HepG2 (cell line): ENCODE data around the gene MPV17L. TPM values are rescaled to one million over a fixed set of nuclear protein-coding genes. Genes with fewer than 3 reads are reported as not detected.
"Not testable (repeated sequence)": the region's sequence is repeated elsewhere in the genome, so short reads cannot be mapped to it uniquely, and the experiment has no call there.

Source experiments
- BRD4 ChIP-seq: sonication (generic); formaldehyde crosslinking; IDR thresholded peaks from 2 replicates; pipeline ENCODE4 v1.4.0; 2020; ENCODE audit warnings: missing genetic modification reagents
- HDAC1 ChIP-seq: sonication (generic); formaldehyde crosslinking; IDR thresholded peaks from 2 replicates; pipeline ENCODE4 v1.5.1; 2020; ENCODE audit warnings: mild to moderate bottlenecking, missing genetic modification reagents
- HNRNPK ChIP-seq: fragments of 200-400 bp; formaldehyde crosslinking; IDR thresholded peaks from 2 replicates; pipeline ENCODE4 v1.6.1; 2018; ENCODE audit warnings: low read length, low read depth, moderate library complexity, mild to moderate bottlenecking; ENCODE audit not compliant: poor library complexity, severe bottlenecking
- LCORL ChIP-seq, 2 experiments: fragments of 450-650 bp in 1 of 2; sonication (generic) in 1 of 2; formaldehyde crosslinking in 1 of 2; IDR thresholded peaks; 2 replicates each; pipeline versions ENCODE4 v1.5.0 to v1.6.1; 2017 to 2020; ENCODE audit warnings: antibody characterized with exemption in 1 of 2, missing genetic modification reagents in 1 of 2
- MTA1 ChIP-seq: sonication (generic); formaldehyde crosslinking; IDR thresholded peaks from 2 replicates; pipeline ENCODE4 v1.4.0; 2020; ENCODE audit warnings: missing genetic modification reagents, mild to moderate bottlenecking, borderline replicate concordance
- MTF1 ChIP-seq: sonication (generic); formaldehyde crosslinking; IDR thresholded peaks from 2 replicates; pipeline ENCODE4 v1.5.0; 2020; ENCODE audit warnings: missing genetic modification reagents
- MXI1 ChIP-seq: IDR thresholded peaks from 3 replicates; pipeline ENCODE4 v1.6.1; 2012; ENCODE audit warnings: low read depth, low read length, inconsistent platforms, borderline replicate concordance
- NONO ChIP-seq, 2 experiments: fragments of 450-650 bp in 1 of 2; sonication (generic) in 1 of 2; formaldehyde crosslinking in 1 of 2; IDR thresholded peaks in 1 of 2; conservative IDR thresholded peaks in 1 of 2; 2 replicates each; pipeline versions ENCODE4 v1.6.1 to v1.8.0; 2017 to 2022; ENCODE audit warnings: mild to moderate bottlenecking in 1 of 2, missing genetic modification reagents in 1 of 2, moderate library complexity in 1 of 2
- POLR2G ChIP-seq: fragments of 200-400 bp; formaldehyde crosslinking; IDR thresholded peaks from 2 replicates; pipeline ENCODE4 v1.6.1; 2018; ENCODE audit warnings: mild to moderate bottlenecking, low read depth, low read length, moderate library complexity
- SMAD1 ChIP-seq: sonication (generic); formaldehyde crosslinking; IDR thresholded peaks from 2 replicates; pipeline ENCODE4 v1.4.0; 2020; ENCODE audit warnings: missing genetic modification reagents, low read depth, mild to moderate bottlenecking, borderline replicate concordance
- SP2 ChIP-seq: sonication (generic); formaldehyde crosslinking; IDR thresholded peaks from 2 replicates; pipeline ENCODE4 v1.5.1; 2020; ENCODE audit warnings: mild to moderate bottlenecking, missing genetic modification reagents
- TCF12 ChIP-seq, 2 experiments: fragments of 450-650 bp in 1 of 2; sonication (generic) in 1 of 2; formaldehyde crosslinking in 1 of 2; IDR thresholded peaks; 2 replicates each; pipeline versions ENCODE4 v1.6.1 to v1.8.0; 2017 to 2022; ENCODE audit warnings: antibody characterized with exemption in 1 of 2, mild to moderate bottlenecking in 1 of 2, missing genetic modification reagents in 1 of 2, moderate library complexity in 1 of 2
- ZNF709 ChIP-seq: sonication (generic); formaldehyde crosslinking; IDR thresholded peaks from 2 replicates; pipeline ENCODE4 v1.5.0; 2020; ENCODE audit warnings: mild to moderate bottlenecking, missing genetic modification reagents
- ZNF737 ChIP-seq: sonication (generic); formaldehyde crosslinking; IDR thresholded peaks from 2 replicates; pipeline ENCODE4 v1.5.0; 2020; ENCODE audit warnings: missing genetic modification reagents, mild to moderate bottlenecking, borderline replicate concordance
- ZNF782 ChIP-seq: sonication (generic); formaldehyde crosslinking; IDR thresholded peaks from 2 replicates; pipeline ENCODE4 v1.4.0; 2020; ENCODE audit warnings: missing genetic modification reagents, mild to moderate bottlenecking, borderline replicate concordance
- ZSCAN25 ChIP-seq: sonication (generic); formaldehyde crosslinking; IDR thresholded peaks from 2 replicates; pipeline ENCODE4 v1.8.0; 2022; ENCODE audit warnings: mild to moderate bottlenecking, missing genetic modification reagents
- polyA plus RNA-seq, 8 experiments: library from polyadenylated mRNA; depleted of rRNA in 3 of 8; stranded (reverse) in 7 of 8; unstranded in 1 of 8; fragments of >200 nt; fragmentation: Illumina TruSeq in 4 of 8; extraction: Trizol in 4 of 8; gene quantifications; 2 replicates each; pipeline versions ENCODE4 v1.2.1 to v1.2.3, GENCODE V29; 2011 to 2016; ENCODE audit warnings: low read depth in 4 of 8, missing spikeins in 1 of 8, mixed read lengths in 1 of 8; ENCODE audit not compliant: insufficient read depth in 1 of 8
- total RNA-seq, 5 experiments: library from RNA; depleted of rRNA; stranded (reverse); fragments of >200 nt; fragmentation: Illumina TruSeq; extraction: Trizol; gene quantifications; 2 replicates each; pipeline ENCODE4 v1.2.3, GENCODE V29; 2016; ENCODE audit warnings: low read depth in 1 of 5
- TF ChIP-seq, protein P1 (sequence below): sonication (generic); formaldehyde crosslinking; IDR thresholded peaks from 2 replicates; pipeline ENCODE4 v1.4.0; 2020; ENCODE audit warnings: mild to moderate bottlenecking, missing genetic modification reagents
- TF ChIP-seq, protein P2 (sequence below): IDR thresholded peaks from 2 replicates; pipeline ENCODE4 v1.6.1; 2016; ENCODE audit warnings: missing genetic modification reagents, missing compliant biosample characterization
- TF ChIP-seq, protein P3 (sequence below): sonication (generic); formaldehyde crosslinking; IDR thresholded peaks from 2 replicates; pipeline ENCODE4 v1.9.0; 2022; ENCODE audit warnings: missing genetic modification reagents, mild to moderate bottlenecking, borderline replicate concordance
- TF ChIP-seq, protein P4 (sequence below), 2 experiments: IDR thresholded peaks; 2 replicates each; pipeline ENCODE4 v1.6.1; 2011 to 2012; ENCODE audit warnings: low read length in 2 of 2, borderline replicate concordance in 1 of 2, low read depth in 1 of 2, mild to moderate bottlenecking in 1 of 2, moderate library complexity in 1 of 2

The MPV17L gene
- total and polyA plus RNA-seq, 2 of the 13 experiments (the other 11 are each of a cell fraction or from before 2014, with no cell fraction given) = 34.7 to 63.8 TPM

DNA sequence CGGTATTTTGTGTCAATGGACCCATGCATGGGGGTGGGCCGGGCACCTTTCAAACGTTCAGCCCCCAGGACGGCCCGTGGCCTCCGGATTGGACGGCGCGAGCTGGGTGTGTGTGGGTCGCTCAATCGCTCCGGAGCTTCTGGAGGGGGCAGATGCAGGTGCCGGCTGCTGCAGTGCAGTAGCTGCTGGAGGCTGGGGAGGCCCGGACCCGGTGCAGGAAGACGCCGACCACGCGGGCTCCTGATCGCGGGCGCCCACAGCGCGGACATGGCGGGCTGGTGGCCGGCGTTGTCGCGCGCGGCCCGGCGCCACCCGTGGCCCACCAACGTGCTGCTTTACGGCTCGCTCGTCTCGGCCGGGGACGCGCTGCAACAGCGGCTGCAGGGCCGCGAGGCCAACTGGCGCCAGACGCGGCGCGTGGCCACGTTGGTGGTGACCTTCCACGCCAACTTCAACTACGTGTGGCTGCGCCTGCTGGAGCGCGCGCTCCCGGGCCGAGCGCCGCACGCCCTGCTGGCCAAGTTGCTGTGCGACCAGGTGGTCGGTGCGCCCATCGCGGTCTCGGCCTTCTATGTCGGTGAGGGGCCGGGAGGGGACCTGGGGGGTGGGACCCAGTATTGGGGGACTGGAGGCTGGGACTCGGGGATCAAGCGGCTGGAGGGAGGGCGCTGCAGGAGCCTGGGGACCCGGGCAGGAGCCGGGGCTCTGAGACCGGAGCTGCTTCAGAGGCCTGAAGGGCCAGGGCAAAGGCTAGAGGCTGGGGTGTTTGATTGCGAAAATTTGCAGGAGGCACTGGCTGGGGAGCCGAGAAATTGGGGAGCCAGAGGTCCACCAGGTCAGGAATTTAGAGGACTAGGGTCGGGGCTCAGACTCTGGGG lies at the start of gene MPV17L (continued):
- TF ChIP-seq LCORL, TCF12, NONO (IDR thresholded peaks at IDR 0.05): not testable (repeated sequence)
- TF ChIP-seq LCORL (CRISPR knock-in tag; IDR thresholded peaks at IDR 0.05) = peak; percentile 85
- peak; percentile 77; the same call in 1 of the 2 replicates for TF ChIP-seq MTA1 (CRISPR knock-in tag)
- 0 out of 2 replicates have a peak, but pooled peaks have one; percentile 61 for TF ChIP-seq TCF12 (CRISPR knock-in tag; IDR thresholded peaks at IDR 0.05)
- peak; percentile 85 for TF ChIP-seq ZNF709 (CRISPR knock-in tag)
- 0 out of 2 replicates have a peak, but pooled peaks have one; percentile 72 for TF ChIP-seq SMAD1 (CRISPR knock-in tag)
- TF ChIP-seq, protein P1, sequence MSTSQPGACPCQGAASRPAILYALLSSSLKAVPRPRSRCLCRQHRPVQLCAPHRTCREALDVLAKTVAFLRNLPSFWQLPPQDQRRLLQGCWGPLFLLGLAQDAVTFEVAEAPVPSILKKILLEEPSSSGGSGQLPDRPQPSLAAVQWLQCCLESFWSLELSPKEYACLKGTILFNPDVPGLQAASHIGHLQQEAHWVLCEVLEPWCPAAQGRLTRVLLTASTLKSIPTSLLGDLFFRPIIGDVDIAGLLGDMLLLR (CRISPR knock-in tag) = peak; percentile 98
- peak; percentile 86 for TF ChIP-seq ZNF782 (CRISPR knock-in tag)
- 0 out of 2 replicates have a peak, but pooled peaks have one; percentile 54 for TF ChIP-seq ZNF737
- TF ChIP-seq, protein P2, sequence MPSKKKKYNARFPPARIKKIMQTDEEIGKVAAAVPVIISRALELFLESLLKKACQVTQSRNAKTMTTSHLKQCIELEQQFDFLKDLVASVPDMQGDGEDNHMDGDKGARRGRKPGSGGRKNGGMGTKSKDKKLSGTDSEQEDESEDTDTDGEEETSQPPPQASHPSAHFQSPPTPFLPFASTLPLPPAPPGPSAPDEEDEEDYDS = peak; percentile 72
- TF ChIP-seq MXI1 = peak; percentile 56; the same call in 1 of the 3 replicates
- TF ChIP-seq, protein P3, sequence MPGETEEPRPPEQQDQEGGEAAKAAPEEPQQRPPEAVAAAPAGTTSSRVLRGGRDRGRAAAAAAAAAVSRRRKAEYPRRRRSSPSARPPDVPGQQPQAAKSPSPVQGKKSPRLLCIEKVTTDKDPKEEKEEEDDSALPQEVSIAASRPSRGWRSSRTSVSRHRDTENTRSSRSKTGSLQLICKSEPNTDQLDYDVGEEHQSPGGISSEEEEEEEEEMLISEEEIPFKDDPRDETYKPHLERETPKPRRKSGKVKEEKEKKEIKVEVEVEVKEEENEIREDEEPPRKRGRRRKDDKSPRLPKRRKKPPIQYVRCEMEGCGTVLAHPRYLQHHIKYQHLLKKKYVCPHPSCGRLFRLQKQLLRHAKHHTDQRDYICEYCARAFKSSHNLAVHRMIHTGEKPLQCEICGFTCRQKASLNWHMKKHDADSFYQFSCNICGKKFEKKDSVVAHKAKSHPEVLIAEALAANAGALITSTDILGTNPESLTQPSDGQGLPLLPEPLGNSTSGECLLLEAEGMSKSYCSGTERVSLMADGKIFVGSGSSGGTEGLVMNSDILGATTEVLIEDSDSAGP (CRISPR knock-in tag) = peak; percentile 87
- peak; percentile 62 for TF ChIP-seq ZSCAN25
- peak; percentile 75; the same call in 1 of the 2 replicates for TF ChIP-seq BRD4 (CRISPR knock-in tag)
- TF ChIP-seq HDAC1 (CRISPR knock-in tag) = peak; percentile 80
- TF ChIP-seq, protein P4, sequence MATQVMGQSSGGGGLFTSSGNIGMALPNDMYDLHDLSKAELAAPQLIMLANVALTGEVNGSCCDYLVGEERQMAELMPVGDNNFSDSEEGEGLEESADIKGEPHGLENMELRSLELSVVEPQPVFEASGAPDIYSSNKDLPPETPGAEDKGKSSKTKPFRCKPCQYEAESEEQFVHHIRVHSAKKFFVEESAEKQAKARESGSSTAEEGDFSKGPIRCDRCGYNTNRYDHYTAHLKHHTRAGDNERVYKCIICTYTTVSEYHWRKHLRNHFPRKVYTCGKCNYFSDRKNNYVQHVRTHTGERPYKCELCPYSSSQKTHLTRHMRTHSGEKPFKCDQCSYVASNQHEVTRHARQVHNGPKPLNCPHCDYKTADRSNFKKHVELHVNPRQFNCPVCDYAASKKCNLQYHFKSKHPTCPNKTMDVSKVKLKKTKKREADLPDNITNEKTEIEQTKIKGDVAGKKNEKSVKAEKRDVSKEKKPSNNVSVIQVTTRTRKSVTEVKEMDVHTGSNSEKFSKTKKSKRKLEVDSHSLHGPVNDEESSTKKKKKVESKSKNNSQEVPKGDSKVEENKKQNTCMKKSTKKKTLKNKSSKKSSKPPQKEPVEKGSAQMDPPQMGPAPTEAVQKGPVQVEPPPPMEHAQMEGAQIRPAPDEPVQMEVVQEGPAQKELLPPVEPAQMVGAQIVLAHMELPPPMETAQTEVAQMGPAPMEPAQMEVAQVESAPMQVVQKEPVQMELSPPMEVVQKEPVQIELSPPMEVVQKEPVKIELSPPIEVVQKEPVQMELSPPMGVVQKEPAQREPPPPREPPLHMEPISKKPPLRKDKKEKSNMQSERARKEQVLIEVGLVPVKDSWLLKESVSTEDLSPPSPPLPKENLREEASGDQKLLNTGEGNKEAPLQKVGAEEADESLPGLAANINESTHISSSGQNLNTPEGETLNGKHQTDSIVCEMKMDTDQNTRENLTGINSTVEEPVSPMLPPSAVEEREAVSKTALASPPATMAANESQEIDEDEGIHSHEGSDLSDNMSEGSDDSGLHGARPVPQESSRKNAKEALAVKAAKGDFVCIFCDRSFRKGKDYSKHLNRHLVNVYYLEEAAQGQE (IDR thresholded peaks at IDR 0.05; ENCODE audit: borderline replicate concordance in 1 of 2, low read depth in 1 of 2, low read length in 2 of 2) = peak in 1 of 2 experiments; percentile 52; a peak in 1 of 4 replicates
- peak; percentile 71; the same call in 1 of the 2 replicates for TF ChIP-seq NONO (CRISPR knock-in tag; conservative IDR thresholded peaks at IDR 0.05)
- TF ChIP-seq MTF1 (CRISPR knock-in tag) = 0 out of 2 replicates have a peak, but pooled peaks have one; percentile 69
- TF ChIP-seq SP2 (CRISPR knock-in tag) = peak; percentile 53
- TF ChIP-seq HNRNPK = peak; percentile 60
- peak; percentile 95 for TF ChIP-seq POLR2G
